Measurements from ENCODE around the gene TWIST1. TPM values are rescaled to one million over a fixed set of nuclear protein-coding genes. Genes with fewer than 3 reads are reported as not detected.

TWIST1 gene
- 1.5 to 4.4 TPM (median 3.9 TPM) in 5 replicates for total RNA-seq (2022; extraction: Qiagen RNA extraction)

GRCh38 chr7:19117091-19117869 lies at the start of gene TWIST1:
TSS of gene TWIST1 (minus strand) at chr7:19117636. CDS start at chr7:19117321, 315 bp downstream.

GRCh38 chr7:19144661-19145433 lies 27.4 kb upstream of the TWIST1 start, which contains the start of gene FERD3L:
TSS of gene FERD3L (minus strand) at chr7:19145421. CDS start at chr7:19145362, 59 bp downstream.

Other genes with a start within 250 kb of the TWIST1 start
- gene FERD3L, start 27.8 kb upstream of the TWIST1 start, total RNA-seq (2022; extraction: Qiagen RNA extraction): not detected in 5 replicates

All from A549 treated with Mapracorat at 1 μM for 4 hours (cell line).